Activated gamma-delta T cell treated with anti-CD3 and anti-CD28 coated beads, Interleukin-2, amount 50 U/mL, for 16 hours (primary cell): ENCODE data around the gene RCBTB1.

Source experiments
- DNase-seq: peaks from one replicate; pipeline ENCODE4 v3.0.0-alpha.2; 2020; ENCODE audit warnings: low read depth

Gene RCBTB1

DNA sequence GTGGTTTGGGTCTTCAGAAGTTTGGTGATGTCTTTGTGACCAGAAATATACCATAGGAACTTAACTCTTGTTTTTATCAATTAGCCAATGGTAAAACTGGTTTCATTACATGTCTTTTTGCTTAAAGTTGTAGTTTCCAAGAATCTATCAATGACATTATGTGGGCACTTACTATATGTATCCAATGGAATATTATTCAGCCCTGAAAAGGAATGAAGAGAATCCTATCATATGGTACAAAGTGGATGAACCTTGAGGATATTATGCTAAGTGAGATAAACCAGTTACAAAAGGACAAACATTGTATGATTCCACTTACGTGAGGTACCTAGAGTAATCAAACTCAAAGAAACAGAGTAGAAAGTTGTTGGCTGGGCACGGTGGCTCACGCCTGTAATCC, 26.4 kb downstream of the RCBTB1 start:
- no peak for DNase-seq

- no peak for DNase-seq
Measured at GRCh38 chr13:49554387-49554786, 31.0 kb downstream of the RCBTB1 start.

DNA sequence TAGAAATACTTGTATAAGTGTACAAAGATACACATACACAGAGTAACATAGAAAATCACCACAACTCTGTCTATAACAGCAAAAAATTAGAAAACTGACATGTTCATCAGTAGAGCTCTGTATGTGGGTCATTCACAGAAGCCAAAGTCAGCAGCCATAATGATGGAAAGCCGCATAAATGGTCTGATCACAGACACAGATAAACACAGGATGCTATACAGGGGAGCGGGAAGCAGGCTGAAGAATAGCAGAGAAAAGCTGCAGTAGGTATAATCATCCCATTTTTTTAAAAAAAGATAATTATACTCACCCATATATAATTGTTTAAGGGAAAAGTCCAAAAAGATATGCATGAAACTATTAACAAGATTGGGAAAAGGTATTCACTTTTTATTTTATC, 31.5 kb downstream of the RCBTB1 start:
- DNase-seq: no peak

DNA sequence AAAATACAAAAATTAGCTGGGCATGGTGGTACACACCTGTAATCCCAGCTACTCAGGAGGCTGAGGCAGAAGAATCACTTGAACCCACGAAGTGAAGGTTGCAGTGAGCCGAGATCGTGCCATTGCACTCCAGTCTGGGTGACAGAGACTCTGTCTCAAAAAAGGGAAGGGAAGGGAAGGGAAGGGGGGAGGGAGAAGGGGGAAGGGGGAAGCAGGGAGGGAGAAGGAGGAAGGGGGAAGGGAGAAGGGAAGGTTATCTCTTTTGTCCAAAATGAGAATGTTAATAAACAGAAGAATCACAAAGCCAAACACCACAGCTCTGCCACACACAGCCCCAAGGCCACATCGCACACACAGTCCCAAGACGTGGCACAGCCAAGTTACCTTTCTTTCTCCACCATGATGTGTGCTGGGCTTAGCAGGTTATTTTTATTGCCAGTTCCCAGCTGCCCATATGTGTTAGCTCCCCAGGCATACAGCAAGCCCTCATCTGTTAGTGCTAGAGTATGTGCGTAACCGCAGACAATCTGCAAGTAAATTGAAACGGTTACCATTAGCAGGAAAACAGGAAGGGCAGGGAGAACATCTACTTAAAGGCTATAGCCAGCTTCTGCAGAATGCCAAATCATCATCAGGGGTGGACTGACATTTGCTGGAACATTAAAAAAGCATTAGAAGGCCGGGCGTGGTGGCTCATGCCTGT, 34.3 kb downstream of the RCBTB1 start:
- DNase-seq: no peak

DNA sequence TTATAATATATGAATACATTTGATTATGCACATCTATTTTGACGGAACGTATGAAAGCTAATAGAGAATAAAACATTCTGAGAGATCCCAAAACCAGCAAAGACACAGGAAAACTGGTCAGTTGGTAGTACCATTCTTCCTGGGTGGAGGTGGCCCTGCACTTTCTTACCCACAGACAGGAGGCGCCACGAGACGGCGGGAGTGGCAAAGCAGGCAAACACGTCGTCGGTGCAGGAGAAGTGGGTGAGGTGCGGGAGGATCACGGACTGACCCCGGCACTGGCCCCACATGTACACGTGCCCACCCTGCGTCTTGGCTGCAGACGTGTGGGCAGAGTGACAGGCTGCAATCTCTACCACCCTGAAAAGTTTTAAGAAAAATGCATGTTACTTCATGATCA, 36.1 kb downstream of the RCBTB1 start:
- no peak for DNase-seq

- DNase-seq: no peak
Measured at GRCh38 chr13:49546561-49546960, 38.8 kb downstream of the RCBTB1 start.

GRCh38 chr13:49545661-49546060, 39.7 kb downstream of the RCBTB1 start:
- no peak for DNase-seq

GRCh38 chr13:49543656-49544055, 41.7 kb downstream of the RCBTB1 start:
- no peak for DNase-seq

GRCh38 chr13:49540552-49540951, 44.8 kb downstream of the RCBTB1 start:
- DNase-seq: no peak

DNA sequence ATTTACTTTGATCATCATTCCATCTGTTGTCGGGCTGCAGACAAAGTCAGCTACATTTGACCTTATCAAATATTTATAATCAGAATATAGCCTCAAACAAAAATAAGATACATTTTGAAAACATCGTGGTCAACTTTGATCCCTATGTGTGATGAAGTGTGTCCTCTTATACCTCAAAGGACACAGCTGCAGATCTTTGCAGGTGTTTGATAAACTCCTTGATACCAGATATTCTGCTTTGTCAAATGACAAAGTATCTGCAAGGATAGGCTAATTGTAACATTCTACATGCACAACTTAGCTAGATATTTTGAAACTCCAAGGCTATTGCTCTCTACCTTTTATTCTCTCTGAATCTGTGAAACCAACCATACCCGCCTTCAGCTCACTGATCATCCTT, 45.6 kb downstream of the RCBTB1 start:
- DNase-seq: no peak

- no peak for DNase-seq
Measured at GRCh38 chr13:49539313-49539712, 46.0 kb downstream of the RCBTB1 start.

DNA sequence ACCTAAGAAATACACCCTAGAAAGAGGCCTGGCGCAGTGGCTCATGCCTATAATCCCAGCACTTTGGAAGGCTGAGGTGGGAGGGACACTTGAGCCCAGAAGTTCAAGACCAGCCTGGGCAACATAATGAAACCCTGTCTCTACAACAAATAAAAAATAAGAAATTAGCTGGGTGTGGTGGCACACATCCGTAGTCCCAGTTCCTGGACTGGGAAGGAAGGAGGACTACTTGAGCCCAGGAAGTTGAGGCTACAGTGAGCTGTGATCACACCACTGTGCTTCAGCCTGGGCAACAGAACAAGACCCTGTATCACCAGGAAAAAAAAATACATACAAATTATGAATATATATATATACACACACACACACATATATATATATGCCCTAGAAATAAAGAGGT, 47.0 kb downstream of the RCBTB1 start:
- DNase-seq: no peak

DNA sequence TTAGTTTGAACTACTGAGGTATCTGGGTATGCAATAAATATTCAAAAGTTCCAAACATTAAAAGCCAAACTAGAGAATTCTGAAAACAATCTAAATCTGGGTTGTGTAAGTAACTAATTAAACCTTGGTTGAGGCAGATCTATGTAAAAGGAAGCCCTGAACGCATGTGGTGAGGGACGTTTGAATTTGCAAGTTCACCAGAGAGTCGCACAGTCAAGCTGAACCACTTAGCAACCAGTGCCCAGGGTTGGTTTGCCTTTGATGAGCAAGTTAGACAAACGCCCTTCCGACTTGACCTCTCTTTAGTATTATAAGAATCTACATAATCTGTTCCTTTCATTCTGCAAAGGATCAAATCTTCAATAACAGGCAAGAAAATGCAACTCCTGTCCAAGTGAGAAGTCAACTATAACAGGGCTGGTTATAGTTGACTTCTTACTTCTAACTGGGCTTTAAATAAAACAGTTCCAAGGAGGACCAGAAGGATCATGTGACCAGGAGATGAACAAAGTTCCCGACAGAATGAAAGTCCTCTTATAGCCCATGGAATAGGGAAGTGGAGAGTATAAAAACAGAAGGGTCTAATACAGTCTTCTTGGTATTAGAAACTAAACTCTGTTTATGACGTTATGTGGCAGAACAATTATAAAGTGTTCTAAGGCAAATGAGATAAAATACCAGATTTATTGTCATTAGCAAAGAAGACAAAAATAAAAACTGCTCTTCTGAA, 49.0 kb downstream of the RCBTB1 start:
- no peak for DNase-seq

GRCh38 chr13:49533591-49534269, 51.6 kb downstream of the RCBTB1 start:
- DNase-seq: no peak

- no peak for DNase-seq
Measured at GRCh38 chr13:49533011-49533410, 52.3 kb downstream of the RCBTB1 start.

- no peak for DNase-seq
Measured at GRCh38 chr13:49532593-49532992, 52.8 kb downstream of the RCBTB1 start.

- no peak for DNase-seq
Measured at GRCh38 chr13:49530457-49530856, 54.9 kb downstream of the RCBTB1 start.

DNA sequence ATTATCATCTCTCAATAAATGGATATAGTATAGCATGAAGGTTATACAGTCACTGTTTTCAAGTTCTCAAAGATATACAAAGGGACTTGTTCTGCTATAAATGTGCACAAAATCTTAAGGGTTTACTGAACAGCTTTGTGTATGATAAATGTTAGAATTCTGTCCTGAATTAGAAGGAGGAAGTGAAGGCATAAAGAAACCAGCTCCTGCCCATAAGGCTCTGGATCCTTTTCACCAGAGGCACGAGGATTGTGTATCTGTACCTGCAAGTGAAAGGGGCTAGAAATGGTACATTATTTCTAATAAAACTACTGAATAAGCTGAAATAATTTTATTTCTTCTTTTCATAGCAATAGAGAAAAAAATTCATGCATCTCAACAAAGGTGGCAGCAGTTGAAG, 57.2 kb downstream of the RCBTB1 start:
- DNase-seq: no peak

- no peak for DNase-seq
Measured at GRCh38 chr13:49527123-49527522, 58.2 kb downstream of the RCBTB1 start.

GRCh38 chr13:49524740-49525501, 60.4 kb downstream of the RCBTB1 start:
- DNase-seq: no peak

- DNase-seq: no peak
Measured at GRCh38 chr13:49521224-49521623, 64.1 kb downstream of the RCBTB1 start.

- no peak for DNase-seq
Measured at GRCh38 chr13:49517461-49517860, 67.9 kb downstream of the RCBTB1 start.

GRCh38 chr13:49516467-49516866, 68.9 kb downstream of the RCBTB1 start:
- DNase-seq: no peak
